Right ventricle myocardium inferior (tissue), 1 donor: ENCODE results near the gene ZFYVE9. TPM values are rescaled to one million over a fixed set of nuclear protein-coding genes. Genes with fewer than 3 reads are reported as not detected.
"Not testable (repeated sequence)": the region's sequence is repeated elsewhere in the genome, so short reads cannot be mapped to it uniquely, and the experiment has no call there.

ENCODE experiments used
- ATAC-seq: fragments of 200-7000 bp; cut with Tn5 transposase; one replicate; pipeline ENCODE4 v1.9.1; 2020; ENCODE audit warnings: mild to moderate bottlenecking, moderate library complexity
- DNase-seq: peaks from one replicate; pipeline ENCODE4 v3.0.0; 2021; ENCODE audit errors: missing footprints
- intact Hi-C: fragments of 100-400 bp; cut with DNase I; formaldehyde crosslinking; loops from one replicate; pipeline ENCODE4 v1.11.0; 2022
- total RNA-seq: library from RNA; stranded (reverse); fragmentation: NEBNext Ultra II Directional; extraction: Animal tissue kit (Norgen Biotek cat#: 25700); gene quantifications from one replicate; pipeline ENCODE4 v1.2.1, GENCODE V29; 2021
- donor health status: DM: no; HTN: yes; CAD: no; lungs with severe emphysema.

Gene ZFYVE9
- total RNA-seq, 1 donor from 2014 or later, result 18.0 TPM

GRCh38 chr1:52179073-52179472 lies 37.2 kb downstream of the ZFYVE9 start:
- intact Hi-C loops, result no loop called here

GRCh38 chr1:52180176-52180575 lies 38.3 kb downstream of the ZFYVE9 start:
- ATAC-seq, result no peak

More at GRCh38 chr1:52179073-52179472, 37.2 kb downstream of the ZFYVE9 start:
- DNase-seq (no peak), ATAC-seq (no peak)

GRCh38 chr1:52181759-52182158 lies 39.9 kb downstream of the ZFYVE9 start:
- ATAC-seq, DNase-seq, intact Hi-C loops: not testable (repeated sequence)

More at GRCh38 chr1:52180176-52180575, 38.3 kb downstream of the ZFYVE9 start:
- DNase-seq, result no peak
- intact Hi-C loops, result no loop called here

GRCh38 chr1:52182328-52182727 lies 40.4 kb downstream of the ZFYVE9 start:
- DNase-seq, ATAC-seq, intact Hi-C loops: not testable (repeated sequence)

- intact Hi-C loops, result no loop called here
- ATAC-seq (no peak), DNase-seq (no peak)
Measured at GRCh38 chr1:52182874-52183400, 41.0 kb downstream of the ZFYVE9 start.

GRCh38 chr1:52186449-52186848 lies 44.6 kb downstream of the ZFYVE9 start:
- intact Hi-C loops, result no loop called here
- no peak for ATAC-seq
- DNase-seq, result no peak

GRCh38 chr1:52189898-52190480 lies 48.1 kb downstream of the ZFYVE9 start:
- DNase-seq (no peak), ATAC-seq (no peak)
- intact Hi-C loops, result no loop called here

GRCh38 chr1:52190500-52191252 lies 48.8 kb downstream of the ZFYVE9 start:
- ATAC-seq (no peak), DNase-seq (no peak)
- intact Hi-C loops, result no loop called here

- DNase-seq, result no peak
- intact Hi-C loops, result no loop called here
- ATAC-seq, result no peak
Measured at GRCh38 chr1:52191395-52191965, 49.6 kb downstream of the ZFYVE9 start.

- ATAC-seq, result no peak
- intact Hi-C loops, result no loop called here
- no peak for DNase-seq
Measured at GRCh38 chr1:52192024-52192423, 50.1 kb downstream of the ZFYVE9 start.

- ATAC-seq, result no peak
- intact Hi-C loops, result no loop called here
- no peak for DNase-seq
Measured at GRCh38 chr1:52192436-52192835, 50.5 kb downstream of the ZFYVE9 start.

- DNase-seq (no peak), ATAC-seq (no peak)
- intact Hi-C loops, result no loop called here
Measured at GRCh38 chr1:52193985-52194384, 52.1 kb downstream of the ZFYVE9 start.

- no peak for ATAC-seq
- DNase-seq, result no peak
- intact Hi-C loops, result no loop called here
Measured at GRCh38 chr1:52195161-52195560, 53.3 kb downstream of the ZFYVE9 start.

- ATAC-seq, result no peak
- intact Hi-C loops, result no loop called here
- no peak for DNase-seq
Measured at GRCh38 chr1:52203935-52204625, 62.2 kb downstream of the ZFYVE9 start.

- DNase-seq (no peak), ATAC-seq (no peak)
Measured at GRCh38 chr1:52204696-52205095, 62.8 kb downstream of the ZFYVE9 start.

GRCh38 chr1:52206686-52207085 lies 64.8 kb downstream of the ZFYVE9 start:
- DNase-seq, intact Hi-C loops, ATAC-seq: not testable (repeated sequence)

More at GRCh38 chr1:52204696-52205095, 62.8 kb downstream of the ZFYVE9 start:
- intact Hi-C loops, result no loop called here

- intact Hi-C loops, result no loop called here
- ATAC-seq (no peak), DNase-seq (no peak)
Measured at GRCh38 chr1:52209429-52209828, 67.5 kb downstream of the ZFYVE9 start.

- intact Hi-C loops, result no loop called here
- ATAC-seq, result no peak
- DNase-seq, result no peak
Measured at GRCh38 chr1:52210044-52210443, 68.2 kb downstream of the ZFYVE9 start.

- intact Hi-C loops, result no loop called here
- no peak for ATAC-seq
- no peak for DNase-seq
Measured at GRCh38 chr1:52216907-52217458, 75.1 kb downstream of the ZFYVE9 start.
